HL-60 (cell line): ENCODE measurements around the gene TLR8.

Experiments
- DNase-seq, 2 experiments: peaks; one replicate each; pipeline ENCODE4 v3.0.0-alpha.2; 2010 to 2020; ENCODE audit warnings: low read depth in 1 of 2, low spot score in 1 of 2
- H3K27ac ChIP-seq: fragments of 250-450 bp; sonication (Bioruptor Pico); replicated peaks from 2 replicates; pipeline ENCODE4 v1.5.1; 2020; ENCODE audit warnings: mild to moderate bottlenecking, moderate library complexity
- H3K27me3 ChIP-seq: fragments of 250-450 bp; sonication (Bioruptor Pico); 2 replicates; pipeline ENCODE4 v1.5.1; 2021; ENCODE audit warnings: mild to moderate bottlenecking, moderate library complexity; ENCODE audit not compliant: insufficient read depth, poor library complexity, severe bottlenecking
- H3K4me3 ChIP-seq: replicated peaks from 2 replicates; pipeline ENCODE4 v1.5.1; 2011; ENCODE audit warnings: mild to moderate bottlenecking, control low read depth, low read length; ENCODE audit not compliant: insufficient read depth
- GABPA ChIP-seq: IDR thresholded peaks from 2 replicates; pipeline ENCODE4 v1.6.1; 2012; ENCODE audit warnings: low read depth
- POLR2AphosphoS5 ChIP-seq: IDR thresholded peaks from 2 replicates; pipeline ENCODE4 v1.6.1; 2012; ENCODE audit warnings: low read depth
- SPI1 ChIP-seq: IDR thresholded peaks from 2 replicates; pipeline ENCODE4 v1.6.1; 2012; ENCODE audit warnings: low read depth, mild to moderate bottlenecking, borderline replicate concordance
- TF ChIP-seq, protein P1 (sequence below): IDR thresholded peaks from one replicate; pipeline ENCODE4 v1.5.1; 2011; ENCODE audit warnings: low read length, control low read depth, inconsistent platforms; ENCODE audit not compliant: insufficient read depth
- TF ChIP-seq, protein P2 (sequence below): IDR thresholded peaks from 2 replicates; pipeline ENCODE4 v1.6.1; 2012; ENCODE audit warnings: low read depth; ENCODE audit not compliant: insufficient replicate concordance

Gene TLR8

DNA sequence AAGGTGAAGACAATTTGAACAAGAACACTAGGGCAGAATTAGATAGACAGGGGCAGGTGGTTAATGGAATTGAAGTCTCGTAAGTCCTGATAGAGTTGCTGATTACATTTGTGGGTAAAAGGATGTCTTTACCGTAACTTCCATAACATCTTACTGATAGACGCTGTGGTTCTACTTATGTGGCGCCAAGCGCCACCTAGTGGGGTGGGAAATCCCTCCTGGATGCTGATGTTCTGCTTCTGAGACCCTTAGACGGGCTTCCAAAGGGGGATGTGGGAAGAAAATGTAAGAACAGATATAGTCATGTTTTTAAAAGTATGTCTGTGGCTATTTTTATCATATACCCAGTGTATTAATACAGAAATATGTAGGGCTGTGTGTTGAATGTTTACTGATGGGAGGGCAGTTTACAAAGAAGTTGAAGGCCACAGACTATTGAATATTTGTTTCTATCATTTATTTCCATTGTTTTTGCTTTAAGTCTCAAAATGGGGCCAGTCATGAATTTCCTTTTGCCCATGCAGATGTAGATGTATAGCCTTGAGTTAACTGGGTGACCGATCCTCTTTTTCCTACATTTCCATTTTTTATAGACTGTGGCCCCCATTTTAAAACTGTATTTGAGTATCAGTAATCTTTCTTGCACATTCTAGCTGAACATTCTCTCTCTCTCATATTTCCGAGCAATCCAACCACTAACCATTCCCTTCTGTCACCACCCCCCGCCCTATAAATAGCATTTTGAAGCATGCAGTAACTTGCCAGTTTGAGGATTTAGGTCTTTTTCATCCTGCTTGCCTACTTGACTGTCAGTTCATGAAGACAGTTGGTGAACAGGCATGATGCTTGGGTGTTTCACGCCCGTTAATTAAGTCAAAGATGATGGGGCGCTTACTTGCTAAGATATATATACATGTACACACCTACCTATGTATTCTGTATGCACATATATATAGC is 12.1 kb upstream of the TLR8 start:
- H3K4me3 ChIP-seq, result no peak overlapping the region
- H3K27ac ChIP-seq, result no peak overlapping the region
- no peaks in the 10 kb centered on the region for H3K27me3 ChIP-seq
- TF ChIP-seq, protein P1, sequence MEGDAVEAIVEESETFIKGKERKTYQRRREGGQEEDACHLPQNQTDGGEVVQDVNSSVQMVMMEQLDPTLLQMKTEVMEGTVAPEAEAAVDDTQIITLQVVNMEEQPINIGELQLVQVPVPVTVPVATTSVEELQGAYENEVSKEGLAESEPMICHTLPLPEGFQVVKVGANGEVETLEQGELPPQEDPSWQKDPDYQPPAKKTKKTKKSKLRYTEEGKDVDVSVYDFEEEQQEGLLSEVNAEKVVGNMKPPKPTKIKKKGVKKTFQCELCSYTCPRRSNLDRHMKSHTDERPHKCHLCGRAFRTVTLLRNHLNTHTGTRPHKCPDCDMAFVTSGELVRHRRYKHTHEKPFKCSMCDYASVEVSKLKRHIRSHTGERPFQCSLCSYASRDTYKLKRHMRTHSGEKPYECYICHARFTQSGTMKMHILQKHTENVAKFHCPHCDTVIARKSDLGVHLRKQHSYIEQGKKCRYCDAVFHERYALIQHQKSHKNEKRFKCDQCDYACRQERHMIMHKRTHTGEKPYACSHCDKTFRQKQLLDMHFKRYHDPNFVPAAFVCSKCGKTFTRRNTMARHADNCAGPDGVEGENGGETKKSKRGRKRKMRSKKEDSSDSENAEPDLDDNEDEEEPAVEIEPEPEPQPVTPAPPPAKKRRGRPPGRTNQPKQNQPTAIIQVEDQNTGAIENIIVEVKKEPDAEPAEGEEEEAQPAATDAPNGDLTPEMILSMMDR, result peak; percentile 69
- no peak for TF ChIP-seq GABPA
- DNase-seq, result peak in 1 of 2 experiments; percentile 29

DNA sequence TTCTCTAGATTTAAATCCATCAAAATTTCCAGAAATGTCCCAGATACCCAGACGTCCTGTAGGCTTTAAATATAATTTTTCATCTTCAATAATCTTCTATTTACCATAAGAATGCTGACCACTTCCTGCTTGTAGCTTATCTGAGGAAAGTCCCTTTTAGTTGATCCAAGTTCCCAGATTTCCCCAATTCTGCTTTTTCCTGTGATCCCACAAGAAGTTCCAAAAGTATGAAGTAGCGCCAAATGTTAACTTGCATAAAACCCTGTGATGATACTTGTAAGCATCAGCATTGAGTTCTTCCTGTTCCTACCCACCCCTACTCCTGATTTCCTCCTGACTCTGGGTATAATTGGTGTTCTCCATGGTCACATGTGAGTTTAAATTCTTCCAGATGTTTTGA is 10.6 kb upstream of the TLR8 start:
- H3K27ac ChIP-seq, result no peak overlapping the region

DNA sequence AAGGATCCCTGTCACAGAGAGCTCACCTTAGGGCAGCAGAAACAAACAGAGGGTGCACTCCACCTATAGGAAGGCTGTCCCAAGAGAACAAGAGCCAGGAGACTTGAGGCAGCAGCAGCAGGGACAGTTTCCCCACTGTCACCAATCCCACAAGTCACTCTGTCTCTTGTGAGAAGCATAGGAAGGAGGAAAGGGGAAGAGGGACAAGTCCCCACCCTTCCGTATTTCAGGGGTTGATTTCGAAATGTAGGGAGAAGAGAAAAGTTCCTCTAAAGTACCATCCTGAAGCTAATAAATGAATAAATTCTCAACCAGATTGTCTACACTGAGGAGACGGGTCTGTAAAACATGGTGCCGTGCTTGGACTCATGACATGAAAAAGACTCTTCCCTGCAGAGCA is 9.5 kb upstream of the TLR8 start:
- DNase-seq, result peak in 1 of 2 experiments; percentile 55
- peak; percentile 77 for TF ChIP-seq SPI1
- TF ChIP-seq POLR2AphosphoS5, result no peak
- Histone ChIP-seq H3K27me3 (no peaks in the 10 kb centered on the region), H3K4me3 (no peak overlapping the region), H3K27ac (no peak overlapping the region; the same call in 1 of the 2 replicates)

More for the DNA sequence above, 10.6 kb upstream of the TLR8 start:
- TF ChIP-seq, protein P2, sequence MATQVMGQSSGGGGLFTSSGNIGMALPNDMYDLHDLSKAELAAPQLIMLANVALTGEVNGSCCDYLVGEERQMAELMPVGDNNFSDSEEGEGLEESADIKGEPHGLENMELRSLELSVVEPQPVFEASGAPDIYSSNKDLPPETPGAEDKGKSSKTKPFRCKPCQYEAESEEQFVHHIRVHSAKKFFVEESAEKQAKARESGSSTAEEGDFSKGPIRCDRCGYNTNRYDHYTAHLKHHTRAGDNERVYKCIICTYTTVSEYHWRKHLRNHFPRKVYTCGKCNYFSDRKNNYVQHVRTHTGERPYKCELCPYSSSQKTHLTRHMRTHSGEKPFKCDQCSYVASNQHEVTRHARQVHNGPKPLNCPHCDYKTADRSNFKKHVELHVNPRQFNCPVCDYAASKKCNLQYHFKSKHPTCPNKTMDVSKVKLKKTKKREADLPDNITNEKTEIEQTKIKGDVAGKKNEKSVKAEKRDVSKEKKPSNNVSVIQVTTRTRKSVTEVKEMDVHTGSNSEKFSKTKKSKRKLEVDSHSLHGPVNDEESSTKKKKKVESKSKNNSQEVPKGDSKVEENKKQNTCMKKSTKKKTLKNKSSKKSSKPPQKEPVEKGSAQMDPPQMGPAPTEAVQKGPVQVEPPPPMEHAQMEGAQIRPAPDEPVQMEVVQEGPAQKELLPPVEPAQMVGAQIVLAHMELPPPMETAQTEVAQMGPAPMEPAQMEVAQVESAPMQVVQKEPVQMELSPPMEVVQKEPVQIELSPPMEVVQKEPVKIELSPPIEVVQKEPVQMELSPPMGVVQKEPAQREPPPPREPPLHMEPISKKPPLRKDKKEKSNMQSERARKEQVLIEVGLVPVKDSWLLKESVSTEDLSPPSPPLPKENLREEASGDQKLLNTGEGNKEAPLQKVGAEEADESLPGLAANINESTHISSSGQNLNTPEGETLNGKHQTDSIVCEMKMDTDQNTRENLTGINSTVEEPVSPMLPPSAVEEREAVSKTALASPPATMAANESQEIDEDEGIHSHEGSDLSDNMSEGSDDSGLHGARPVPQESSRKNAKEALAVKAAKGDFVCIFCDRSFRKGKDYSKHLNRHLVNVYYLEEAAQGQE, result no peak
- TF ChIP-seq, protein P1, result no peak
- TF ChIP-seq SPI1 (no peak), GABPA (no peak), POLR2AphosphoS5 (no peak)
- no peak overlapping the region for H3K4me3 ChIP-seq
- no peak for DNase-seq
- H3K27me3 ChIP-seq, result no peaks in the 10 kb centered on the region

DNA sequence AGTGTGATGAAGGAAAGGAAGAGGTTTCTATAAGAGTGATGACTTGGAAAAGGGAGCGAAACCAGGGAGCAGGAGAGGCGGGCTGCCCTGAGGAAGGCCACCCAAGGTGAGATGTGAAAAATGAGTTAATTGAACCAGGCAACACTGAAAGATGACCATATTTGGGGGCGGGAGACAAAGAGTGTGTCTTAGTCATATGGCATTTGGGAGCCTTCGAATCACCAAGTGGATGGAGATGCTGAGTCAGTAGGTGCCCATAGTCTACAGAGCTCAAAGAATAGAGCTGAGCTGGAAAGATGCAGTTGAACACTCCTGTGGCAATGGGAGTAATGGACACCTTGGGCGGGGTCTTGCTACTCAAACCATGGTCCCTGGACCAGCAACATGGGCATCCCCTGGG is 8.3 kb upstream of the TLR8 start:
- H3K4me3 ChIP-seq, result no peak overlapping the region
- no peak overlapping the region for H3K27ac ChIP-seq
- no peak for DNase-seq
- TF ChIP-seq POLR2AphosphoS5 (no peak), GABPA (no peak), SPI1 (no peak)
- TF ChIP-seq, protein P2, result no peak
- no peaks in the 10 kb centered on the region for H3K27me3 ChIP-seq

DNA sequence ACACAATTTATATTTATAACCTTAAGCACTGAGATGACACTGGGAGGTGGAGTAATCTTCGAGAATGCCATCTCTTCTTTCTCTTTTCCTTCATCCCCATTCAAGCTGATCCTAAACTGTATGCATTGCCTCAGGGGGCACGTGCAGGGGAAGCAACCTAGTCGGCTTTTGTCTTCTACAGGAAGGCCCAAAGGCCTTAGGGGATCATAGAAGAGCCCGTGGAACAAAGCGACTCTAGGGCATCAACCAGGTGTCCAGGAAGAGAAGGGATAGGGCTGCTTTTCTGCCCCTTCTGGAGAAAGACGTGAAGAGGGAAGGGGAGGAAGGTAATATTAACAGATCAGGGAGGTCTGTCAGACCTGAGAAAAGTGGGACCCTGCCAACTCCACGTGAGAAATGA is 6.9 kb upstream of the TLR8 start:
- no peak for DNase-seq
- no peak overlapping the region for H3K27ac ChIP-seq
- no peak for TF ChIP-seq SPI1
- TF ChIP-seq, protein P1, result no peak
- no peak for TF ChIP-seq GABPA
- TF ChIP-seq, protein P2, result no peak
- no peak overlapping the region for H3K4me3 ChIP-seq
- no peaks in the 10 kb centered on the region for H3K27me3 ChIP-seq
